ENCODE results near the gene SMIM44.
"Not testable (repeated sequence)": the region's sequence is repeated elsewhere in the genome, so short reads cannot be mapped to it uniquely, and the experiment has no call there.

The SMIM44 gene

GRCh38 chr19:3517638-3518037 lies 34.4 kb upstream of the SMIM44 start:
- DNase-seq (ENCODE audit: low spot score): no peak

DNA sequence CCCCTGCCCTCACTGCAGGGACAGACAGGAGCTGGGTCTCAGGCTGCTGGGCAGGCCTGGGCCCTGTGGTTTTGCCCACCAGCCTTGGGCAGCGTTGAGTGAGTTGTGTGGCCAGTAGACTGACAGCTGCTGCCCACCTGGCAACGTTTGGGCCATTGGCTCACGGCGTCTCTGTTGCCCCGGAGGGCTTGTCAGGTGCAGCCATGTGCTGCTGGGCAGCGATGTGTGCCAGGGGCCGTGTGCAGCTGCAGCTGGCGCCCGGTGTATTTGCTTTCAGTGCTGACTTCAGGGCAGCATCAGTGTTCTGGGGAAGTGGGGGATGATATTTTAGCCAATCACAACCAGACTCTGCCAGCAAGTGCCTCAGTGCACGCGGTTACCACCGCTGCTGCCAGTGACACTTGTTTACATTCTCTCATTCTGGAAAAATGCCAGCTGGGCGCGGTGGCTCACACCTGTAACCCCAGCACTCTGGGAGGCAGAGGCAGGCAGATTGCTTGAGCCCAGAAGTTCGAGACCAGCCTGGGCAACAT lies 33.5 kb upstream of the SMIM44 start:
- no peak for DNase-seq (ENCODE audit: low spot score)

GRCh38 chr19:3515891-3516422 lies 32.7 kb upstream of the SMIM44 start:
- DNase-seq (ENCODE audit: low spot score): no peak

- DNase-seq (ENCODE audit: low spot score): no peak
Measured at GRCh38 chr19:3514930-3515329, 31.7 kb upstream of the SMIM44 start.

- DNase-seq (ENCODE audit: low spot score): no peak
Measured at GRCh38 chr19:3513229-3514140, 30.2 kb upstream of the SMIM44 start.

- DNase-seq (ENCODE audit: low spot score): no peak
Measured at GRCh38 chr19:3512562-3513228, 29.5 kb upstream of the SMIM44 start.

DNA sequence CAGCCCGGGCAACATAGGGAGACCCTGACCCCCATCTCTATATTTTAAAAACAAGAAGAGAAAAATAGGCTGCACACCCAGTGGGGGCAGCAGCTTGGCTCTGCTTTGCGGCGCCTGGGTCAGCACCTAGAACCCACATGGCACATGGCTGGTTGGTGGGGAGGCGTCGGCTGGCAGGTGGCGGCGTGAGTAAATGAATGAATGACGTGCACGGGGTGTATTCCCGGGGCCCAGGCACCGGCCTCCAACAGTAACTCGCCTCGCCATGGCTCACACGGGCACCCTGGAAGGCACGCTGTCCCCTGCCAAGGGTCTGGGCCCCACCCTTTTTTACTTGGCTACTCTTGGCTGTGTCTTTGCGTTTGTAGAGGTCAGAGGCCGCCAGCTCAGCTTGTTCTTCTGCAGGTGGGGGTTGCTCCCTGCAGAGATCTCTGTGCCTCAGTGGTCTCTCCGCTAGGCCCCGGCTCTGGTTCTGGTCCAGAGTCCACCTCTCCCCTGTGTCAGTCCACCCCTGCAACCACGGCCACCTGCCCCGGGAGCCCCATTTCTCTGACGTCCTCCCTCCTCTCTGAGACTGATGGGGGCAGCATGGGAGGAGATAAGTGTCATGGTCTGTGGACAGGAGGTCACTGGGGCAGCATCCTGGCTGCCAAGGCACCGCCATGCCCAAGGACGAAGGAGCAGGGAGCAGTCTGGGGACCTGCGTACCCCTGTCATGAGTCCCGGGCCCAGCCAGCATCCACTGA lies 28.4 kb upstream of the SMIM44 start:
- DNase-seq (ENCODE audit: low spot score): no peak

DNA sequence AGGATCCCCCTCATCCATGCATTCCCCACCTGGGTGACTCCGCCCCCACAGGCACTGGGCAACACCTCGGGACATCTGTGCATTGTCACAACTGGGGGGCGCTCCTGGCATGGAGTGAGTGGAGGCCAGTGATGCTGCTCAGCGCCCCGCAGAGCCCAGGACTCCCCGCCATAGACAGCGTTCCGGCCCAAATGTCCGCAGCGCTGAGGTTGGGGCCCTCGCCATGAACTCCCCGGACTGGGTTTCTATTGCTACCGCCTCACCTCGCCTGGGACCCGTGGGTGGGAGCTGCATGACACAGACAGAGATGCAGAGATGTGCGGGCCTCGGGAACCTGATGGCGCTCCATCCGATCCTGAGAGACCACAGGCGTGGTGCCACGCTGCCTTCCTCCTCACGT lies 27.5 kb upstream of the SMIM44 start:
- no peak for DNase-seq (ENCODE audit: low spot score)

DNA sequence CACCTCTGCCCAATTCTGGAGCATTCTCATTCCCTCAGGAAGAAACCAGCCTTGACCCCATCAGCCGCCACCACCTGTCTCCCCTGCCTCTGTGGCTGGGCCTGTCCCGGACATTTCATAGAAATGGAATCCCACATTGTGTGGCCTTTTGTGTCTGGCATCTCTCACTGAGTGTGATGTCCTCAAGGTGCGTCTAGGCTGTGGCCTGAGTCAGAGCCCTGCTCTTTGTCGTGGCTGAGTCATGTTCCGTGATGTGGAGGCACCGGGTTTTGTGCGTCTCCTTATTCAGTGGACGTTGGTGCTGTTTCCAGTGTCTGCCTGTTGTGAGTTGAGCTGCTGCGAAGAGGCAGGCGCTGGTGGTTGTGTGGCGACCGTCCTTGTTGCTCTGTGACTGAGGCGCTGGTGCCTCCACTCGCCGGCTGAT lies 26.3 kb upstream of the SMIM44 start:
- peak; percentile 54 for DNase-seq (ENCODE audit: low spot score)

DNA sequence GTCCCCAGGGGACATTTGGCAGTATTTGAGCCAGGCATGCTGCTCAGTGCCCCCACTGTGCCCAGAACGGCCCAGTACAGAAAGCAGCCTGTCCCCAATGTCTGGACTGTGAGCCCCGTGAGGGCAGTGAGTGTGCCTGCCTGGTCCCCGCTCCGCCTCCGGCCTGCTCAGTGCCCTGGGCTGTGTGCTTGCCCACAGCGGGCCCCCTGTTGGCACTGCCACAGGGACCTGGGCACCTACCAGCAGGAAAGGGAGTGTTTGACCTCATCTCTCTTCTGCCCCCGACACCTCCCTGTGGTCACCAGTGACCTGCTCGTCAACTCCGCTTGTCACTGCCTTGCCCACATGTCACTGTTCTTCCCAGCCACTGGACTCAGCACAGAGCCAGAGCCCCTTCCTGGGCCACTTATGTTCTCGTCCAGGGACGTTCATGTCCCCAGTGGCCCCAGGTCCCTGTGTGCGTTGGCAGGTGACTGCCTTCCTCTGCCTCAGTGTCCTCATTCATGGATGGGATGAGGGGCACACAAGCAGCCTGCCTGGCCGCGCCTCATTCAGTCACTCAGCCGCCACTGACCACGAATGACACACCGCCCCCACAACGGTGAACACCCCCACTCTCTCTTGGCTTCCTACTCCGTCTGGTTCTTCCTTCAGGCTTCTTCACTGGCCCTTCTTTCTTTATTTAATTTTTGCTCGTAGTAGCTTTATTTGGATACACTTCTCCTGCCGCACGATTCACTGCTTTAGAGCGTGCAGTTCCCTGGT lies 25.7 kb upstream of the SMIM44 start:
- no peak for DNase-seq (ENCODE audit: low spot score)

- not testable (repeated sequence) for DNase-seq (ENCODE audit: low spot score)
Measured at GRCh38 chr19:3508121-3508661, 24.9 kb upstream of the SMIM44 start.

DNA sequence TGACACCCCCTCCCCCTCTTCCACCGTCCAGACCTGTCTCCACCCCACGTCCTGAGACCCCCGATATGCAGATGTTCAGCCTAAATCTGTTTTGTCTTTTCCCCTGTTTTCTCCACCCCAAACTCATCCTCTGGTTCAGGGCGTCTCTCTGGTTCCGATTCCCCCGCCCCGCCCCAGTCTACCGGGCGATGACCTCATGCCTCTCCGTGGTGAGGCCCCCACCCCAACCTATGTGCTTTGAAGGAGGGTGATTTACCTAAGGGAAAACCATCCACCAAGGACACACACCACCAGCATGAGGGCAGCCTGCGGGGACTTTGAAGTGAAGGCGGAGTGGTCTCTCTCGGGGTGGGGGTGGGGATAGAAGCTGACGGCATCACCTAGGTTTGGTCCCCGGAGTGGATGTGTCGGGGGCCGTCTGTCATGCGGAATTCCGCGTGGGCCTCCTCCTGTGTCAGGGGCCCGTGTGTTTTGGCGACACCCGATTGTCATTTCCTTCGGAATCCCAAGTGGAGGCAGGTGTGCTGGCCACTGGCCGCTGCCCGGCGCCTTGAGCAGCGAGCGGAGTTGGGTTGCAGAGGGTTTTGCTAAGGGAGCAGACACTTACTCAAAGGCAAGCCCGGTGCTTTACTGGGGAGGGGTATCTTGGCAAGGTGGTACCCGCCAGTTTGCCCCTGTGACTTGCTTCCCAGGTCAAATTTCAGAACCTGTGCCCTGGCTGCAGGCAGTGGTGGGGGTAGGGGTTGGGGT lies 24.3 kb upstream of the SMIM44 start:
- no peak for DNase-seq (ENCODE audit: low spot score)

DNA sequence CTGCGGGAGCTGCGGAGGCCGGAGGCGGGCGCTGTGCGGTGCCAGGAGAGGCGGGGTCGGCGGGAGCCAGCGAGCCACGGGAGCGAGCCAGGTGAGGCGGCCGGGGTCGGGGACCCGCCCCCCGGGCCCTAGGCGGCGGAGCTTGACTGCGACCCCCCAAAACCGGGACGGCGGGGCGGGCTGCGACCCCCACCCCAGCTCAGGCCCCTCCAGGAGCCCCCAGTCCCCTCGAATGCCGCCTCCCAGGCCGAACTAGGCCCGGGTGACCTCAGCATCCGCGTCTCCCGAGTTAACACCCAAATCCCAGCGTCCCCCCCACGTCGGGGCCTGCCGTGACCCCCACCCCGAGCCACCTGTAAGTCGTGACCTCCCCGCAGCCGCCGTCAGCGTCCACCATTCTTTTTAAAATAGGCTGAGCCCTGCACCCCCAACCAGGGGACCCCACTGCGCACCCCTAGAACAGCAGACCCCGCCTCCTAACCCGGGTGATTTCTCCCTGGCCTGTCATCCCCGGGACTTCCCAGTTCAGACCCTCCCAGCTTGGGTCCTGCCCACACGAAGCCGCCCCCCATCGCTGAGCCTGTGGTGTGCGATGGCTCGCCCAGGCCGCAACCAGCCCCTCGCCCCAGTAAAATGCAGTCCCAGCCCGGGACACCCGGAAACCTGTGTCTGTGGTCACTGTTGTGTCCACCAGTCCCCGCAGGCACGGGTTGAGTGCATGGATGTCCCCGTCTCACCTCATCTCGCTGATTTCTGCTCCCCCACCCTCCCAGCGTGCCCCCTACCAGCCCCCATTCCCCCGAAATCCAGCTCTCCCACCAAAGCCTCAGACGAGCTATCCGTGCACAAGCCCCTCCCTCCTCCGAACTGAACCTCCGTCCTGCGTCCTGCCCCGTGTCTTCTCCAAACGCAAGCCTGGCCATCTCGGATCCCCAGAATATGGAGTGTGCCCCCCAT lies 23.4 kb upstream of the SMIM44 start:
- peak; percentile 59 for DNase-seq (ENCODE audit: low spot score)

- DNase-seq (ENCODE audit: low spot score): peak; percentile 100
Measured at GRCh38 chr19:3505598-3506383, 22.6 kb upstream of the SMIM44 start, which contains the start of gene FZR1. Gene FZR1, plus strand, starts transcription at chr19:3506311. Its CDS starts 16,679 bp downstream, at chr19:3522990.

GRCh38 chr19:3504735-3505134 lies 21.5 kb upstream of the SMIM44 start:
- no peak for DNase-seq (ENCODE audit: low spot score)

DNA sequence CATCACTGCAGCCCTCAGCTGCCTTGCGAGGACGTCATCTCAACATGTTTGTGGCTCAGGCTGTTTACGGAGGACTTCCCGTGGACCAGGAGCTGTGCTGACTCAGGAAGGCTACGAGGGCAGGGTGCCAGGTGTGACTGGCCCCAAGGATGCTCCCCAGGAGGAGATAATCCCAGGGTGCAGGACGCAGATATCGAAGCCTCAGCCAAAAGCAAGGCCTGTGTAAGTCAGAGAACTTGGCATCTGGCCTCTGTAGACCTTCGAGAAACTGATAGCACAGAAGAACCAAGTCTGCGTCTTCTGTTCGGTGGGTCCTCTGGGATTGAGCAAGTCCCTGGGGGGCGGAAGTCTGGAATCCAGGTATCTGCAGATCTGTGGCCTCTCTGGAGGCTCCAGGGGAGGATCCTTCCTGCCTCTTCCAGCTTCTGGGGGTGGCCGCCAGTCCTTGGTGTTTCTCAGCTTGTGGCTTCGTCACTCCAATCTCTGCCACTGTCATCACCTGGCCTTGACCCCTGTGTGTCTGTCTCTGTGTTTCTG lies 19.9 kb upstream of the SMIM44 start:
- DNase-seq (ENCODE audit: low spot score): no peak

GRCh38 chr19:3501780-3502179 lies 18.5 kb upstream of the SMIM44 start:
- no peak for DNase-seq (ENCODE audit: low spot score)
